Fibroblast of villous mesenchyme (primary cell): Measurements from ENCODE around the gene SPATA20. TPM values are rescaled to one million over a fixed set of nuclear protein-coding genes. Genes with fewer than 3 reads are reported as not detected.

Experiments
- DNase-seq: peaks from one replicate; pipeline ENCODE4 v3.0.0-alpha.2; 2010; ENCODE audit warnings: low read depth
- H3K4me3 ChIP-seq: 2 replicates; pipeline ENCODE4 v1.5.1; 2011; ENCODE audit warnings: low read depth, mild to moderate bottlenecking, low read length
- total RNA-seq: library from RNA; depleted of rRNA; stranded (reverse); fragments of >200 nt; gene quantifications from 2 replicates; pipeline ENCODE4 v1.2.3, GENCODE V29; 2012
- TF ChIP-seq, protein P1 (sequence below): IDR thresholded peaks from 2 replicates; pipeline ENCODE4 v1.5.1; 2012; ENCODE audit warnings: low read depth, mild to moderate bottlenecking, low read length; ENCODE audit not compliant: insufficient read depth

The SPATA20 gene
- total RNA-seq, 1 donor: 102 TPM

DNA sequence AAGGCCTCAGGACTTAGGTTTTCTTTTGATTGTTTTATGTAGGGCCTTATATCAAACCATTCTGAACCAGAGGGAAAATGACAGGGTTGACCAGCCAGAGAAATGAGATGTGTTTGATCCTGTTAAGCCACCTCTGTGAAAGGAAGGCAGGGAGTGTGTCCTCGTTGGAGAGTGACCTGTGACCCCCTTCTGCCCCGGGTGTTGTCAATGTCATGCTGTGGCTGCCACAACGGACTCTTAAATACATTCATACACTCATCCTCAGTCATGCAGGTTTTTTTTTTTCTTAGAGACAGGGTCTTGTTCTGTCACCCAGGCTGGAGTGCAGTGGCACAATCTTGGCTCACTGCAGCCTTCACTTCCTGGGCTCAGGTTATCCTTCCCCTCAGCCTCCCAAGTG is 32.6 kb upstream of the SPATA20 start:
- TF ChIP-seq, protein P1, sequence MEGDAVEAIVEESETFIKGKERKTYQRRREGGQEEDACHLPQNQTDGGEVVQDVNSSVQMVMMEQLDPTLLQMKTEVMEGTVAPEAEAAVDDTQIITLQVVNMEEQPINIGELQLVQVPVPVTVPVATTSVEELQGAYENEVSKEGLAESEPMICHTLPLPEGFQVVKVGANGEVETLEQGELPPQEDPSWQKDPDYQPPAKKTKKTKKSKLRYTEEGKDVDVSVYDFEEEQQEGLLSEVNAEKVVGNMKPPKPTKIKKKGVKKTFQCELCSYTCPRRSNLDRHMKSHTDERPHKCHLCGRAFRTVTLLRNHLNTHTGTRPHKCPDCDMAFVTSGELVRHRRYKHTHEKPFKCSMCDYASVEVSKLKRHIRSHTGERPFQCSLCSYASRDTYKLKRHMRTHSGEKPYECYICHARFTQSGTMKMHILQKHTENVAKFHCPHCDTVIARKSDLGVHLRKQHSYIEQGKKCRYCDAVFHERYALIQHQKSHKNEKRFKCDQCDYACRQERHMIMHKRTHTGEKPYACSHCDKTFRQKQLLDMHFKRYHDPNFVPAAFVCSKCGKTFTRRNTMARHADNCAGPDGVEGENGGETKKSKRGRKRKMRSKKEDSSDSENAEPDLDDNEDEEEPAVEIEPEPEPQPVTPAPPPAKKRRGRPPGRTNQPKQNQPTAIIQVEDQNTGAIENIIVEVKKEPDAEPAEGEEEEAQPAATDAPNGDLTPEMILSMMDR: no peak
- DNase-seq: no peak
- H3K4me3 ChIP-seq: no peak overlapping the region

- DNase-seq: peak; percentile 39
- H3K4me3 ChIP-seq: no peak overlapping the region
- TF ChIP-seq, protein P1: no peak
These were observed 31.9 kb upstream of the SPATA20 start for GRCh38 chr17:50514936-50515702.

DNA sequence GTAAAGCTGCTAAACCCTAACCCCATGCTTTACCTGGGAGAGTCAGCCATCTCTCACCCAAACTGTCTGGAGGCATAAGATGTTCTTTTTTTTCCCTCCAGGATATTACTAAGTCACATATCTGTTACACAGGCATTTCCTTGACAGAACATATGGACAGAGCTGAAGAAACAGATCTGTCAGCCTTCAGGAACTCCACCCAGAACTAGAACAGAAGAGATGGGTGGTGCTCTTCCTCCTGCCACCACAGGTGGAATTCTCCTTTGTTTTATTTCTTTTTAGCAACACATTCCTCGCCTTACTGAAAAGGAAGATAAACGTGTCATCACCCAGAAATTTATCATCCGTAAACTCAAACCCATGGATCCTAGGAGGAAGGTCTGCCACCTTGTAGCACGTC is 30.0 kb upstream of the SPATA20 start:
- TF ChIP-seq, protein P1: no peak
- no peak overlapping the region for H3K4me3 ChIP-seq
- DNase-seq: no peak

- DNase-seq: no peak
These were observed 29.2 kb upstream of the SPATA20 start for GRCh38 chr17:50517504-50518383.

DNA sequence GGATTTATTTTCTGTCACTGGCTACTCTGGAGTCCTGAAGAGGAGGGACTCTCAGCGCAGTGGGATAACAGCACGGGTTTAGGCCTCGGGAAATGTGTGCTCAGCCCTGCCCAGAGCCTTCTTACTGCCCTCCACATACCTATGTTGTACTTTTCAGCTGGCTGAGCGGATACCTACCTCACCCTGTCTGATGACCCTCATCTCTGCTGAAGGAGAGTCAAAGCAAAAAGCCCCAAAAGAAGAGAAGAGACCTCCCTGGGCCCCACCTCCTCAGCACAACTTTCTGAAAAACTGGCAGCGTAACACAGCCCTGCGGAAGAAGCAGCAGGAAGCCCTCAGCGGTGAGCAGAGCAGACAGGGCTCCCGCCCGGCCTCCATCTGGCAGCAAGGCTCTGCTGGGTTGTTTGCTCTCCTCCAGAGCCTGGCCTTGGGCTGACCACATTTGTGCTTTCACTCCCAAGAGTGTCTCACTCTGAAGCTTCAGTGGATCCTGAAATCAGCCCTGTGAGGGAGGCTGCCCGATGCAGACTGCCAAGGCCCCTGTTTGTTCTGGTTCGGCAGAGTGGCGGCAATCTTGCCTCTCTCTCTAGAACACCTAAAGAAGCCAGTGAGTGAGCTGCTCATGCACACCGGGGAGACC is 28.5 kb upstream of the SPATA20 start:
- no peak overlapping the region for H3K4me3 ChIP-seq
- peak; percentile 32 for DNase-seq
- TF ChIP-seq, protein P1: no peak

More at GRCh38 chr17:50517504-50518383, 29.2 kb upstream of the SPATA20 start:
- TF ChIP-seq, protein P1: no peak
- H3K4me3 ChIP-seq: no peak overlapping the region

GRCh38 chr17:50519141-50519834 is 27.7 kb upstream of the SPATA20 start:
- no peak overlapping the region for H3K4me3 ChIP-seq
- TF ChIP-seq, protein P1: no peak
- no peak for DNase-seq
